Measurements from ENCODE around the gene MLX. TPM values are rescaled to one million over a fixed set of nuclear protein-coding genes. Genes with fewer than 3 reads are reported as not detected.

Gene MLX
- polyA plus RNA-seq, 1 donor: 52.0 TPM

DNA sequence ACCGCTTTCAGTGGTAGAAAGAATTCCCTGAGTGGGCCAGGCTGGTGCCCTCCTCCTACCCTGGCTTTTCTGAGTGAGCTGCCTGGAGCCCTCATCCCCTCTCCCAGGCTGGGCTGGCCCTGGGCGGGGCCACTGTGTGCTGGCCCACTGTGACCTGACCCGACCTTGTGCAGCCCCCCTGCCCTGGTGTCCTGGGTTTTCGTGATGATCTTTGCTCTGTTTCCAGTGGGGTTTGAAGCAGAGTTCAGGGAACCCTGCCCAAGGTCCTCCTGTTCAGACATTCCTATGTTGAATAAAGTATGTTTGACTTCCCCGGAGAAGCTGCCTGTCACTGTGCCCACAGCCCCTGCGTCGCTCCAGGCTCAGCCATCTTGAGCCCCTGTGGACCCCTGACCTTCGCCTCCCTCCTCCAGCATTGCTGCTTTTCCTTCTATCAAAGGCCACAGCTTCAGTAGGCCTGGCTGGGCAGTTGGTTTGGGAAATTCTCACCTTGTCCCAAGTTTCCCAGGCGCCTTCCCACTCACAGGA, 44.6 kb upstream of the MLX start:
- Histone ChIP-seq H3K36me3 (ENCODE audit: control insufficient read depth, insufficient read depth, low read length) (peaks cover 17% of the 10 kb centered on the region), H3K27me3 (ENCODE audit: control insufficient read depth, insufficient read depth, low read length) (no peaks in the 10 kb centered on the region), H3K9me3 (ENCODE audit: control insufficient read depth, low read depth, low read length) (no peaks in the 10 kb centered on the region), H3K27ac (ENCODE audit: low read length) (peak overlapping the region; percentile 93), H3K4me3 (ENCODE audit: low read length) (no peak overlapping the region), H3K4me1 (ENCODE audit: control insufficient read depth, insufficient read depth, low read length) (peaks cover 69% of the 10 kb centered on the region)
- peak in 1 of 2 donors; percentile 13 for DNase-seq
- WGBS (ENCODE audit: insufficient coverage, low lambda C conversion rate): no CpG with 5 or more reads among the region's 9 CpGs

DNA sequence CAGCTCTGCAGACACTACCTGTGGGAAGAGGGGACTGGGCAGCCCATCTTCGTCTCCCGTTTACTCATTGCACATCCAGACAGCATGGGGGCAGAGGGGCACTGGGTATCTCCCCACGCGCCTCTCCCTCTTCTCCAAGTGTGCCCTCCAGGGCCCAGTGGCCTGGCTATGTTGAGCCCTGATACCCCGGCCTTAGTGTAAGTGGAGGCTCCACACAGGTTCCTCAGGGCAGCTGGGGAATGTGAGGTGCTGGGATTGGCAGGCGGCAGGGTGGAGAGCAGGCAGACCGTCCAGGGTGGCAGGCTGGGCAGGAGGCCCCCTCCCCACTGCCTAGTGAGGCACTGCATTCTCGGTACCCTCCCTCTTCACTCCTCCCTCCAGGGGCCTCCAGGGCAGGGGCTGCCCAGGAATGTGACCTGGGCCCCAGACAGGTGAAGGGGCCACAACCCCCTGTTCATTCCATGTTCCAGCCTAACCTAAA, 44.1 kb upstream of the MLX start:
- Histone ChIP-seq H3K27me3 (ENCODE audit: control insufficient read depth, insufficient read depth, low read length) (no peaks in the 10 kb centered on the region), H3K4me3 (ENCODE audit: low read length) (no peak overlapping the region), H3K4me1 (ENCODE audit: control insufficient read depth, insufficient read depth, low read length) (peaks cover 65% of the 10 kb centered on the region), H3K9me3 (ENCODE audit: control insufficient read depth, low read depth, low read length) (no peaks in the 10 kb centered on the region), H3K27ac (ENCODE audit: low read length) (peak overlapping the region; percentile 93), H3K36me3 (ENCODE audit: control insufficient read depth, insufficient read depth, low read length) (peaks cover 16% of the 10 kb centered on the region)
- WGBS (ENCODE audit: insufficient coverage, low lambda C conversion rate): no CpG with 5 or more reads among the region's 8 CpGs
- DNase-seq: peak in 1 of 2 donors; percentile 47

- Histone ChIP-seq H3K4me1 (ENCODE audit: control insufficient read depth, insufficient read depth, low read length) (peaks cover 46% of the 10 kb centered on the region), H3K27ac (ENCODE audit: low read length) (no peak overlapping the region), H3K4me3 (ENCODE audit: low read length) (no peak overlapping the region), H3K27me3 (ENCODE audit: control insufficient read depth, insufficient read depth, low read length) (no peaks in the 10 kb centered on the region), H3K9me3 (ENCODE audit: control insufficient read depth, low read depth, low read length) (no peaks in the 10 kb centered on the region), H3K36me3 (ENCODE audit: control insufficient read depth, insufficient read depth, low read length) (peaks cover 16% of the 10 kb centered on the region)
- no CpG with 5 or more reads among the region's 2 CpGs for WGBS (ENCODE audit: insufficient coverage, low lambda C conversion rate)
- DNase-seq: no peak
Measured at GRCh38 chr17:42525221-42525620, 41.7 kb upstream of the MLX start.

GRCh38 chr17:42526031-42526444, 40.9 kb upstream of the MLX start:
- no peaks in the 10 kb centered on the region for H3K9me3 ChIP-seq (ENCODE audit: control insufficient read depth, low read depth, low read length)
- H3K27ac ChIP-seq (ENCODE audit: low read length): no peak overlapping the region
- peaks cover 15% of the 10 kb centered on the region for H3K36me3 ChIP-seq (ENCODE audit: control insufficient read depth, insufficient read depth, low read length)
- no CpG with 5 or more reads among the region's 6 CpGs for WGBS (ENCODE audit: insufficient coverage, low lambda C conversion rate)
- peaks cover 41% of the 10 kb centered on the region for H3K4me1 ChIP-seq (ENCODE audit: control insufficient read depth, insufficient read depth, low read length)
- DNase-seq: no peak
- no peaks in the 10 kb centered on the region for H3K27me3 ChIP-seq (ENCODE audit: control insufficient read depth, insufficient read depth, low read length)
- H3K4me3 ChIP-seq (ENCODE audit: low read length): no peak overlapping the region

DNA sequence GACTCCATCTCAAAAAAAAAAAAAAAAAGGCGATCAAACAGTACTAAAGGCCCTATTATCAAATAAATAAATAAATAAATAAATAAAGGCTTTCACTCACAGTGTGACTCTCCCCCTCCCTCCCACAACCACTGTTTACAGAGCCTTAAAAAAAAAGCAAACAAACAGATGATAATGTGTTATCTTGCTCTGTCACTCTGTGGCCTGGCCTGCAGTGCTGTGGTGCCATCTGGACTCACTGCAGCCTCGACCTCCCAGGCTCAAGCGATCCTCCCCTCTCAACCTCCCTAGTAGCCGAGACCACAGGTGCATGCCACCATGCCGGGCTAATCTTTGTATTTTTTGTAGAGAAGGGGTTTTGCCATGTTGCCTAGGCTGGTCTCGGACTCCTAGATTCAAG, 39.0 kb upstream of the MLX start:
- peaks cover 30% of the 10 kb centered on the region for H3K4me1 ChIP-seq (ENCODE audit: control insufficient read depth, insufficient read depth, low read length)
- DNase-seq: no peak

DNA sequence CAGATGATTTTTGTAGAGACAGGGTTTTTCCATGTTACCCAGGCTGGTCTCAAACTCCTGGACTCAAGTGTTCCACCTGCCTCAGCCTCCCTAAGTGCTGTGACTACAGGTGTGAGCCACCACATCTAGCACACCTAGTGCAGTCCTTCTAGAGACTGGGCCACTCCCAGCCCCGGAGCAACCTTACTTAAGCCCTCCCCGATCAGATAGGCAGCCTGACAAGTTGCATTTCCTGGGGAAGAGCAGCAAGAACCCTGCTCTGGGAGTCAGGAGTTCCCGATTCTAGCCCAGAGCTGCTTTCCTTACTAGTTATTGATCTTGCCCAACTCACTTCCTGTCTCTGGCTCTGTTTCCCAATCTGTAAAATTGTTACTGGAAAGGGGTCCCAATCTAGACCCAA, 37.8 kb upstream of the MLX start:
- no peak overlapping the region for H3K4me3 ChIP-seq (ENCODE audit: low read length)
- H3K27me3 ChIP-seq (ENCODE audit: control insufficient read depth, insufficient read depth, low read length): no peaks in the 10 kb centered on the region
- H3K27ac ChIP-seq (ENCODE audit: low read length): no peak overlapping the region
- H3K9me3 ChIP-seq (ENCODE audit: control insufficient read depth, low read depth, low read length): no peaks in the 10 kb centered on the region
- H3K4me1 ChIP-seq (ENCODE audit: control insufficient read depth, insufficient read depth, low read length): peaks cover 19% of the 10 kb centered on the region
- peak in 1 of 2 donors; percentile 53 for DNase-seq
- no peaks in the 10 kb centered on the region for H3K36me3 ChIP-seq (ENCODE audit: control insufficient read depth, insufficient read depth, low read length)
- no CpG with 5 or more reads among the region's 3 CpGs for WGBS (ENCODE audit: insufficient coverage, low lambda C conversion rate)

More for the DNA sequence above, 39.0 kb upstream of the MLX start:
- no peaks in the 10 kb centered on the region for H3K9me3 ChIP-seq (ENCODE audit: control insufficient read depth, low read depth, low read length)
- H3K27ac ChIP-seq (ENCODE audit: low read length): no peak overlapping the region
- no peaks in the 10 kb centered on the region for H3K27me3 ChIP-seq (ENCODE audit: control insufficient read depth, insufficient read depth, low read length)
- no CpG with 5 or more reads among the region's 6 CpGs for WGBS (ENCODE audit: insufficient coverage, low lambda C conversion rate)
- H3K4me3 ChIP-seq (ENCODE audit: low read length): no peak overlapping the region
- H3K36me3 ChIP-seq (ENCODE audit: control insufficient read depth, insufficient read depth, low read length): no peaks in the 10 kb centered on the region

DNA sequence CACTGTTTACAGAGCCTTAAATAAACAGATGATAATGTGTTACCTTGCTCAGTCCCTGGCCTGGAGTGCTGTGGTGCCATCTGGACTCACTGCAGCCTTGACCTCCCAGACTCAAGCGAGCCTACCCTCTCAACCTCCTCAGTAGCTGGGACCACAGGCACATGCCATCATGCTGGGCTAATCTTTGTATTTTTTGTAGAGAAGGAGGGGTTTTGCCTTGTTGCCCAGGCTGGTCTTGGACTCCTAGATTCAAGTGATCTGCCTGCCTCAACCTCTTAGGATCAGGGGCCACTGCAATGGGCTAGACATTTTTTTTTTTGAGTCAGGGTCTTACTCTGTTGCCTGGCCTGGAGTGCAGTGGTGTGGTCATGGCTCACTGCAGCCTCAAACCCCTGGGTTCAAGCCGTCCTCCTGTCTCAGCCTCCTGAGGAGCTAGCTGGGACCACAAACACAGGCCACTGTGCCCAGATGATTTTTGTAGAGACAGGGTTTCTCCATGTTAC, 35.9 kb upstream of the MLX start:
- H3K36me3 ChIP-seq (ENCODE audit: control insufficient read depth, insufficient read depth, low read length): no peaks in the 10 kb centered on the region
- no CpG with 5 or more reads among the region's 2 CpGs for WGBS (ENCODE audit: insufficient coverage, low lambda C conversion rate)
- H3K4me3 ChIP-seq (ENCODE audit: low read length): no peak overlapping the region
- peak overlapping the region; percentile 90 for H3K27ac ChIP-seq (ENCODE audit: low read length)
- DNase-seq: peak in 1 of 2 donors; percentile 34
- H3K9me3 ChIP-seq (ENCODE audit: control insufficient read depth, low read depth, low read length): no peaks in the 10 kb centered on the region
- peaks cover 29% of the 10 kb centered on the region for H3K4me1 ChIP-seq (ENCODE audit: control insufficient read depth, insufficient read depth, low read length)
- H3K27me3 ChIP-seq (ENCODE audit: control insufficient read depth, insufficient read depth, low read length): no peaks in the 10 kb centered on the region

- DNase-seq: peak; percentile 75 to 88
- Histone ChIP-seq H3K36me3 (ENCODE audit: control insufficient read depth, insufficient read depth, low read length) (no peaks in the 10 kb centered on the region), H3K4me1 (ENCODE audit: control insufficient read depth, insufficient read depth, low read length) (peaks cover 29% of the 10 kb centered on the region), H3K27me3 (ENCODE audit: control insufficient read depth, insufficient read depth, low read length) (no peaks in the 10 kb centered on the region), H3K27ac (ENCODE audit: low read length) (peak overlapping the region; percentile 90), H3K4me3 (ENCODE audit: low read length) (peak overlapping the region; percentile 63), H3K9me3 (ENCODE audit: control insufficient read depth, low read depth, low read length) (no peaks in the 10 kb centered on the region)
- WGBS (ENCODE audit: insufficient coverage, low lambda C conversion rate): no CpG with 5 or more reads among the region's 60 CpGs
Measured at GRCh38 chr17:42531455-42532354, 35.2 kb upstream of the MLX start.

DNA sequence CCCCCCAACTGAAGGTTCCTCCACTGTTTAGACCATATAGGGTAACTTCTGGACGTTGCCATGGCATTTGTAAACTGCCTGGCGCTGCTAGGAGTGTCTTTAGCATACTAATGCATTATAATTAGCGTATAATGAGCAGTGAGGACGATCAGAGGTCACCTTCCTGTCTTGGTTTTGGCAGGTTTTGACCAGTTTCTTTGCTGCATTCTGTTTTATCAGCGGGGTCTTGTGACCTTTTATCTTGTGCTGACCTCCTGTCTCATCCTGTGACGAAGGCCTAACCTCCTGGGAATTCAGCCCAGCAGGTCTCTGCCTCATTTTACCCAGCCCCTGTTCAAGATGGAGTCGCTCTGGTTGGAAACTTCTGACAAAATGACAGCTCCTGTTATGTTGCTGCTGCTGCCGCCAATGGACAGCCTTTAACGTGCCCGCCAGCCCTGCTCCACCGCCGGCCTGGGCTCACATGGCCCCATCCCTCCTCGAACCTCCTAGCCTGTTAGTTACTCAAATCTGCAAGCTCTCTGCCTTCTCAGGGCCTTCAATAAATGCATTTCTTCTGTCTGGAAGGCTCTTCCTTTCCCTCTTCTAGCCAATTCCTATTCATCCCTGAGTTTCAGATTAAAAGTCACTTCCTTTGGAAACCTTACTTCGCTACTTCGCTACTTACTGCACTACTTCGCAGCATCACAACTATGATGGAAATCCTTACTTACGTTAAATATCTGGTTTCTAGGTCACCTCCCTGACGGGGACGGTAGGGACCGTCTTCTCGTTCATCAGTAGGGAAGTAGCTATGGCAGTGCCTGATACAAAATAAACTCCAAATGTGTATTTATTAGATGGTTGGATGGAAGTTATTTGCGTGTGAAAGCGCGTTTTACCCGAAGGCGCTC, 31.5 kb upstream of the MLX start:
- no CpG with 5 or more reads among the region's 26 CpGs for WGBS (ENCODE audit: insufficient coverage, low lambda C conversion rate)
- DNase-seq: no peak
- Histone ChIP-seq H3K27ac (ENCODE audit: low read length) (peak overlapping the region; percentile 68), H3K4me3 (ENCODE audit: low read length) (peak overlapping the region; percentile 54), H3K9me3 (ENCODE audit: control insufficient read depth, low read depth, low read length) (no peaks in the 10 kb centered on the region), H3K27me3 (ENCODE audit: control insufficient read depth, insufficient read depth, low read length) (no peaks in the 10 kb centered on the region), H3K36me3 (ENCODE audit: control insufficient read depth, insufficient read depth, low read length) (peaks cover 14% of the 10 kb centered on the region), H3K4me1 (ENCODE audit: control insufficient read depth, insufficient read depth, low read length) (peaks cover 29% of the 10 kb centered on the region)

GRCh38 chr17:42536048-42536371, 30.9 kb upstream of the MLX start, which contains the start of gene NAGLU:
Gene NAGLU, plus strand, starts transcription at chr17:42536241. Its CDS starts 32 bp downstream, at chr17:42536273.
- H3K27me3 ChIP-seq (ENCODE audit: control insufficient read depth, insufficient read depth, low read length): no peaks in the 10 kb centered on the region
- H3K27ac ChIP-seq (ENCODE audit: low read length): peak within 1 kb of the TSS; percentile 68
- H3K4me1 ChIP-seq (ENCODE audit: control insufficient read depth, insufficient read depth, low read length): peaks cover 28% of the 10 kb centered on the region
- DNase-seq: peak; percentile 92 to 95
- peaks cover 17% of the 10 kb centered on the region for H3K36me3 ChIP-seq (ENCODE audit: control insufficient read depth, insufficient read depth, low read length)
- peak within 1 kb of the TSS; percentile 95 for H3K4me3 ChIP-seq (ENCODE audit: low read length)
- H3K9me3 ChIP-seq (ENCODE audit: control insufficient read depth, low read depth, low read length): no peaks in the 10 kb centered on the region
- WGBS (ENCODE audit: insufficient coverage, low lambda C conversion rate): no CpG with 5 or more reads among the region's 40 CpGs

All from large intestine (tissue), 3 donors.